Thymus (tissue), 11 donors: ENCODE measurements around the gene FAM98C. TPM values are rescaled to one million over a fixed set of nuclear protein-coding genes. Genes with fewer than 3 reads are reported as not detected.

Experiments
- DNase-seq, 9 donors: peaks; one replicate each; pipeline ENCODE4 v3.0.0-alpha.2; 2013; ENCODE audit warnings: low spot score in 9 of 9, low read depth in 6 of 9, missing footprints in 1 of 9
- H3K27ac ChIP-seq, 2 donors: one replicate each; pipeline ENCODE4 v1.5.1; 2013; ENCODE audit warnings: control low read depth in 1 of 2, low read depth in 1 of 2, low read length in 1 of 2, mild to moderate bottlenecking in 1 of 2, moderate library complexity in 1 of 2
- H3K27me3 ChIP-seq, 2 donors: one replicate each; pipeline ENCODE4 v1.5.1; 2013; ENCODE audit warnings: low read length in 1 of 2; ENCODE audit not compliant: control insufficient read depth in 2 of 2, insufficient read depth in 1 of 2
- H3K36me3 ChIP-seq, 2 donors: one replicate each; pipeline ENCODE4 v1.5.1; 2013; ENCODE audit warnings: low read length in 1 of 2, mild to moderate bottlenecking in 1 of 2, moderate library complexity in 1 of 2; ENCODE audit not compliant: control insufficient read depth in 2 of 2, insufficient read depth in 2 of 2
- H3K4me1 ChIP-seq, 2 donors: one replicate each; pipeline ENCODE4 v1.5.1; 2013; ENCODE audit warnings: low read length in 2 of 2; ENCODE audit not compliant: control insufficient read depth in 2 of 2, insufficient read depth in 2 of 2
- H3K4me3 ChIP-seq, 2 donors: one replicate each; pipeline ENCODE4 v1.5.1; 2013; ENCODE audit warnings: low read length in 2 of 2, control low read depth in 1 of 2, mild to moderate bottlenecking in 1 of 2
- H3K9me3 ChIP-seq, 2 donors: one replicate each; pipeline ENCODE4 v1.5.1; 2013; ENCODE audit warnings: low read length in 1 of 2, mild to moderate bottlenecking in 1 of 2; ENCODE audit not compliant: control insufficient read depth in 2 of 2, insufficient read depth in 1 of 2
- WGBS: extraction: QIAGEN DNeasy Blood & Tissue Kit; methylation state at CpG from one replicate; pipeline ENCODE4 v1.1.7; 2013; 5-methylcytosine and 5-hydroxymethylcytosine counted together
- polyA plus RNA-seq: library from polyadenylated mRNA; stranded (reverse); fragments of 200-250 nt; gene quantifications from one replicate; pipeline ENCODE4 v1.2.3, GENCODE V29; 2013
- total RNA-seq: library from RNA; stranded (reverse); fragments of 120-200 nt; gene quantifications from one replicate; pipeline ENCODE4 v1.2.4, GENCODE V29; 2013
- donor health status: healthy.

Gene FAM98C
- total and polyA plus RNA-seq, 2 donors, result 12.6 to 22.0 TPM

- H3K9me3 ChIP-seq, result no peaks in the 10 kb centered on the region
- H3K27me3 ChIP-seq, result peaks cover 4 to 21% of the 10 kb centered on the region in 2 donors
- H3K4me1 ChIP-seq, result no peaks in the 10 kb centered on the region
- no peak for DNase-seq
- H3K36me3 ChIP-seq, result no peaks in the 10 kb centered on the region
- 96% methylated on average over 2 of the region's 2 CpGs for WGBS
- no peak overlapping the region for H3K27ac ChIP-seq
- H3K4me3 ChIP-seq, result no peak overlapping the region
Measured at GRCh38 chr19:38437917-38438316, 35.0 kb downstream of the FAM98C start.

GRCh38 chr19:38440592-38440991, 37.7 kb downstream of the FAM98C start:
- H3K27ac ChIP-seq, result no peak overlapping the region
- H3K27me3 ChIP-seq, result no peaks in the 10 kb centered on the region
- H3K9me3 ChIP-seq, result no peaks in the 10 kb centered on the region
- DNase-seq, result no peak
- H3K4me3 ChIP-seq, result no peak overlapping the region
- H3K36me3 ChIP-seq, result no peaks in the 10 kb centered on the region
- WGBS, result 93% methylated on average over 14 of the region's 14 CpGs
- no peaks in the 10 kb centered on the region for H3K4me1 ChIP-seq

GRCh38 chr19:38441657-38442348, 38.9 kb downstream of the FAM98C start:
- Histone ChIP-seq H3K36me3 (no peaks in the 10 kb centered on the region), H3K27me3 (no peaks in the 10 kb centered on the region), H3K4me1 (no peaks in the 10 kb centered on the region), H3K9me3 (no peaks in the 10 kb centered on the region), H3K27ac (no peak overlapping the region), H3K4me3 (no peak overlapping the region)
- no peak for DNase-seq
- 60% methylated on average over 7 of the region's 7 CpGs for WGBS

GRCh38 chr19:38442736-38443135, 39.8 kb downstream of the FAM98C start:
- DNase-seq, result no peak
- no peaks in the 10 kb centered on the region for H3K27me3 ChIP-seq
- no peak overlapping the region for H3K4me3 ChIP-seq
- 94% methylated on average over 9 of the region's 9 CpGs for WGBS
- H3K9me3 ChIP-seq, result no peaks in the 10 kb centered on the region
- H3K4me1 ChIP-seq, result no peaks in the 10 kb centered on the region
- no peak overlapping the region for H3K27ac ChIP-seq
- H3K36me3 ChIP-seq, result no peaks in the 10 kb centered on the region

- no peak for DNase-seq
- Histone ChIP-seq H3K9me3 (no peaks in the 10 kb centered on the region), H3K4me1 (no peaks in the 10 kb centered on the region), H3K4me3 (no peak overlapping the region), H3K36me3 (no peaks in the 10 kb centered on the region), H3K27ac (no peak overlapping the region), H3K27me3 (no peaks in the 10 kb centered on the region)
- WGBS, result 94% methylated on average over 15 of the region's 15 CpGs
Measured at GRCh38 chr19:38443458-38443999, 40.6 kb downstream of the FAM98C start.

GRCh38 chr19:38444026-38444425, 41.1 kb downstream of the FAM98C start:
- no peaks in the 10 kb centered on the region for H3K36me3 ChIP-seq
- no peak overlapping the region for H3K4me3 ChIP-seq
- no peaks in the 10 kb centered on the region for H3K9me3 ChIP-seq
- DNase-seq, result no peak
- H3K27me3 ChIP-seq, result no peaks in the 10 kb centered on the region
- 97% methylated on average over 7 of the region's 7 CpGs for WGBS
- H3K4me1 ChIP-seq, result no peaks in the 10 kb centered on the region
- no peak overlapping the region for H3K27ac ChIP-seq

- H3K4me3 ChIP-seq, result no peak overlapping the region
- no peaks in the 10 kb centered on the region for H3K36me3 ChIP-seq
- DNase-seq, result no peak
- no peak overlapping the region for H3K27ac ChIP-seq
- no peaks in the 10 kb centered on the region for H3K27me3 ChIP-seq
- no peaks in the 10 kb centered on the region for H3K9me3 ChIP-seq
- 96% methylated on average over 7 of the region's 7 CpGs for WGBS
- no peaks in the 10 kb centered on the region for H3K4me1 ChIP-seq
Measured at GRCh38 chr19:38445362-38445761, 42.5 kb downstream of the FAM98C start.

GRCh38 chr19:38448225-38448624, 45.3 kb downstream of the FAM98C start:
- no peak for DNase-seq
- Histone ChIP-seq H3K27me3 (no peaks in the 10 kb centered on the region), H3K36me3 (no peaks in the 10 kb centered on the region), H3K27ac (no peak overlapping the region), H3K9me3 (peaks cover 0 to 2% of the 10 kb centered on the region in 2 donors), H3K4me3 (no peak overlapping the region), H3K4me1 (no peaks in the 10 kb centered on the region)
- 97% methylated on average over 9 of the region's 9 CpGs for WGBS

- Histone ChIP-seq H3K36me3 (no peaks in the 10 kb centered on the region), H3K9me3 (peaks cover 0 to 2% of the 10 kb centered on the region in 2 donors), H3K27me3 (no peaks in the 10 kb centered on the region), H3K27ac (no peak overlapping the region), H3K4me1 (no peaks in the 10 kb centered on the region), H3K4me3 (no peak overlapping the region)
- WGBS, result 87% methylated on average over 5 of the region's 5 CpGs
- DNase-seq, result no peak
Measured at GRCh38 chr19:38449518-38449917, 46.6 kb downstream of the FAM98C start.
